ENCODE measurements around the gene EEF1A1. TPM values are rescaled to one million over a fixed set of nuclear protein-coding genes. Genes with fewer than 3 reads are reported as not detected.

Gene EEF1A1
- total and polyA plus RNA-seq, 2 donors (not counting 1 experiment from before 2014, with no cell fraction given) = 15,755 to 21,405 TPM

DNA sequence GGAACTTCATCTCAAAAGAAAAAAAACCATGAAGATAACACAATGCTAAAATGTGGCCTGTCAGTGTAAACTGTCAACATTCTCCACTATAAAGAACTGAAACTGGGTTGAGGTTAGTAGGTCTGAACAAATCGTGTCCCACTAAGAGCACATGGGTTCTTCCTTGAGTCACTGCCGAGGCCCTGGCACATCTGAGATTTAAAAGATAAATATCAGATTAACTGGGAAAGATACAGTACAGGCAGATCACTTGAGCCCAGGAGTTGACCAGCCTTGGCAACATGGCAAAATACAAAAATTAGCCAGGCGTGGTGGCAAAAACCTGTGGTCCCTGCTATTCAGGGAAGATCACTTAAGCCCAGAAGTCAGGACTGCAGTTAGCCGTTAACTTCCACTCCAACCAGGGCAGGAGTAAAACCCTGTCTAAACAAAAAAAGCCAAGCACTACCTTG lies 5.6 kb downstream of the EEF1A1 start:
- no peak overlapping the region for H3K9ac ChIP-seq (ENCODE audit: insufficient read depth, low read length)
- H3K27ac ChIP-seq (ENCODE audit: insufficient read depth, low read length) = peak overlapping the region; percentile 55
- H2AFZ ChIP-seq (ENCODE audit: low read length) = no peak overlapping the region
- H3K4me1 ChIP-seq (ENCODE audit: control insufficient read depth, extremely low read depth, insufficient read depth, low read length) = peaks cover 6% of the 10 kb centered on the region
- H3K4me3 ChIP-seq (replicated peaks in 1 of 4; ENCODE audit: control extremely low read depth in 1 of 4, insufficient read depth in 1 of 4, low read depth in 3 of 4, low read length in 4 of 4) = peak overlapping the region in 1 of 4 experiments; percentile 81
- no peaks in the 10 kb centered on the region for H3K27me3 ChIP-seq (ENCODE audit: control insufficient read depth, insufficient read depth, low read length)
- DNase-seq (ENCODE audit: low read depth in 2 of 2) = peak in 1 of 2 donors; percentile 39
- peaks cover 6% of the 10 kb centered on the region for H4K20me1 ChIP-seq (ENCODE audit: control insufficient read depth, extremely low read depth, insufficient read depth, low read length)
- TF ChIP-seq, protein P1, sequence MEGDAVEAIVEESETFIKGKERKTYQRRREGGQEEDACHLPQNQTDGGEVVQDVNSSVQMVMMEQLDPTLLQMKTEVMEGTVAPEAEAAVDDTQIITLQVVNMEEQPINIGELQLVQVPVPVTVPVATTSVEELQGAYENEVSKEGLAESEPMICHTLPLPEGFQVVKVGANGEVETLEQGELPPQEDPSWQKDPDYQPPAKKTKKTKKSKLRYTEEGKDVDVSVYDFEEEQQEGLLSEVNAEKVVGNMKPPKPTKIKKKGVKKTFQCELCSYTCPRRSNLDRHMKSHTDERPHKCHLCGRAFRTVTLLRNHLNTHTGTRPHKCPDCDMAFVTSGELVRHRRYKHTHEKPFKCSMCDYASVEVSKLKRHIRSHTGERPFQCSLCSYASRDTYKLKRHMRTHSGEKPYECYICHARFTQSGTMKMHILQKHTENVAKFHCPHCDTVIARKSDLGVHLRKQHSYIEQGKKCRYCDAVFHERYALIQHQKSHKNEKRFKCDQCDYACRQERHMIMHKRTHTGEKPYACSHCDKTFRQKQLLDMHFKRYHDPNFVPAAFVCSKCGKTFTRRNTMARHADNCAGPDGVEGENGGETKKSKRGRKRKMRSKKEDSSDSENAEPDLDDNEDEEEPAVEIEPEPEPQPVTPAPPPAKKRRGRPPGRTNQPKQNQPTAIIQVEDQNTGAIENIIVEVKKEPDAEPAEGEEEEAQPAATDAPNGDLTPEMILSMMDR (conservative IDR thresholded peaks at IDR 0.05 in 1 of 2, IDR thresholded peaks at IDR 0.05 in 1 of 2; ENCODE audit: low read depth in 1 of 2, low read length in 2 of 2) = no peak
- no peak for TF ChIP-seq EZH2 (IDR thresholded peaks at IDR 0.05; ENCODE audit: low read length, missing control alignments)
- H3K9me3 ChIP-seq (ENCODE audit: control insufficient read depth, insufficient read depth, low read depth, low read length) = no peaks in the 10 kb centered on the region
- peaks cover 35% of the 10 kb centered on the region for H3K79me2 ChIP-seq (ENCODE audit: control insufficient read depth, insufficient read depth, low read length)
- H3K4me2 ChIP-seq (ENCODE audit: extremely low read depth, insufficient read depth, low read length) = peak overlapping the region; percentile 19
- peaks cover 18% of the 10 kb centered on the region for H3K36me3 ChIP-seq (ENCODE audit: control insufficient read depth, insufficient read depth, low read length)

DNA sequence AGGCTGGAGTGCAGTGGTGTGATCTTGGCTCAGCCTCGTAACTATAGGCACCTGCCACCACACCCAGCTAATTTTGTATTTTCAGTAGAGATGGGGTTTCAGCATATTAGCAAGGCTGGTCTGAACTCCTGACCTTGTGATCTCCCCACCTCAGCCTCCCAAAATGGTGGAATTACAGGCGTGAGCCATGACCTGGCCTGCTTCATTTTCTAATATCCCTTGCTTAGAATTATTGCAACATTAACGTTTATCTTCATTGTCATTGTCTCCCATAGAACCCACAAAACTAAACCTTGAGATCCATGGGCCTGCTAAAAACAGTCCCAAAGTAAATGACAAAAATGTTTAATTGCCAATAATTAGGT lies 6.1 kb downstream of the EEF1A1 start:
- Histone ChIP-seq H3K4me2 (ENCODE audit: extremely low read depth, insufficient read depth, low read length) (no peak overlapping the region), H3K4me1 (ENCODE audit: control insufficient read depth, extremely low read depth, insufficient read depth, low read length) (peaks cover 6% of the 10 kb centered on the region), H3K36me3 (ENCODE audit: control insufficient read depth, insufficient read depth, low read length) (peaks cover 15% of the 10 kb centered on the region), H3K27me3 (ENCODE audit: control insufficient read depth, insufficient read depth, low read length) (no peaks in the 10 kb centered on the region), H3K27ac (ENCODE audit: insufficient read depth, low read length) (no peak overlapping the region), H4K20me1 (ENCODE audit: control insufficient read depth, extremely low read depth, insufficient read depth, low read length) (peaks cover 6% of the 10 kb centered on the region), H3K9me3 (ENCODE audit: control insufficient read depth, insufficient read depth, low read depth, low read length) (no peaks in the 10 kb centered on the region), H3K4me3 (replicated peaks in 1 of 4; ENCODE audit: control extremely low read depth in 1 of 4, insufficient read depth in 1 of 4, low read depth in 3 of 4, low read length in 4 of 4) (no peak overlapping the region), H3K79me2 (ENCODE audit: control insufficient read depth, insufficient read depth, low read length) (peaks cover 30% of the 10 kb centered on the region), H2AFZ (ENCODE audit: low read length) (no peak overlapping the region), H3K9ac (ENCODE audit: insufficient read depth, low read length) (no peak overlapping the region)
- TF ChIP-seq EZH2 (IDR thresholded peaks at IDR 0.05; ENCODE audit: low read length, missing control alignments) = no peak
- TF ChIP-seq, protein P1 (conservative IDR thresholded peaks at IDR 0.05 in 1 of 2, IDR thresholded peaks at IDR 0.05 in 1 of 2; ENCODE audit: low read depth in 1 of 2, low read length in 2 of 2) = no peak
- DNase-seq (ENCODE audit: low read depth in 2 of 2) = peak in 1 of 2 donors; percentile 38

DNA sequence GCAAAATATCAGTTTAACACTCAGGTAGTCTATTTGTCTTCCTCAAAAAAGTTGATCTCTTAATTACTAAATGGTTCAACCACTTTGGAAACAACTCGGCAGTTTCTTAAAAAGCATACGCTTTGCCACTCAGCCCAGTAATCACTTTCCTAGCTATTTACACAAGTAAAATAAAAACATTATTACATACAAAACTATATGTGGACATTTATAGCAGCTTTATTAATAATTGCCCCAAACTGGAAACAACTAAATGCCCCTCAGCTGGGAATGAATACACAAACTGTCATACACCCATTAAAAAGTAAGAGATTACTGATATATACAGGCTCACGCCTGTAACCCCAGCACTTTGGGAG lies 7.4 kb downstream of the EEF1A1 start:
- Histone ChIP-seq H3K27me3 (ENCODE audit: control insufficient read depth, insufficient read depth, low read length) (no peaks in the 10 kb centered on the region), H3K4me1 (ENCODE audit: control insufficient read depth, extremely low read depth, insufficient read depth, low read length) (peaks cover 6% of the 10 kb centered on the region), H2AFZ (ENCODE audit: low read length) (no peak overlapping the region), H3K36me3 (ENCODE audit: control insufficient read depth, insufficient read depth, low read length) (peaks cover 6% of the 10 kb centered on the region), H3K9ac (ENCODE audit: insufficient read depth, low read length) (no peak overlapping the region), H3K4me3 (replicated peaks in 1 of 4; ENCODE audit: control extremely low read depth in 1 of 4, insufficient read depth in 1 of 4, low read depth in 3 of 4, low read length in 4 of 4) (no peak overlapping the region), H3K9me3 (ENCODE audit: control insufficient read depth, insufficient read depth, low read depth, low read length) (no peaks in the 10 kb centered on the region), H3K4me2 (ENCODE audit: extremely low read depth, insufficient read depth, low read length) (no peak overlapping the region), H3K27ac (ENCODE audit: insufficient read depth, low read length) (no peak overlapping the region), H4K20me1 (ENCODE audit: control insufficient read depth, extremely low read depth, insufficient read depth, low read length) (peaks cover 6% of the 10 kb centered on the region), H3K79me2 (ENCODE audit: control insufficient read depth, insufficient read depth, low read length) (peaks cover 19% of the 10 kb centered on the region)
- peak in 1 of 2 donors; percentile 30 for DNase-seq (ENCODE audit: low read depth in 2 of 2)
- TF ChIP-seq, protein P1 (conservative IDR thresholded peaks at IDR 0.05 in 1 of 2, IDR thresholded peaks at IDR 0.05 in 1 of 2; ENCODE audit: low read depth in 1 of 2, low read length in 2 of 2) = no peak
- no peak for TF ChIP-seq EZH2 (IDR thresholded peaks at IDR 0.05; ENCODE audit: low read length, missing control alignments)
